Measurements from ENCODE around the gene TECPR2. TPM values are rescaled to one million over a fixed set of nuclear protein-coding genes. Genes with fewer than 3 reads are reported as not detected.

The TECPR2 gene
- total and polyA plus RNA-seq, 2 of the 13 experiments (the other 11 are each of a cell fraction or from before 2014, with no cell fraction given): 3.5 to 5.7 TPM

DNA sequence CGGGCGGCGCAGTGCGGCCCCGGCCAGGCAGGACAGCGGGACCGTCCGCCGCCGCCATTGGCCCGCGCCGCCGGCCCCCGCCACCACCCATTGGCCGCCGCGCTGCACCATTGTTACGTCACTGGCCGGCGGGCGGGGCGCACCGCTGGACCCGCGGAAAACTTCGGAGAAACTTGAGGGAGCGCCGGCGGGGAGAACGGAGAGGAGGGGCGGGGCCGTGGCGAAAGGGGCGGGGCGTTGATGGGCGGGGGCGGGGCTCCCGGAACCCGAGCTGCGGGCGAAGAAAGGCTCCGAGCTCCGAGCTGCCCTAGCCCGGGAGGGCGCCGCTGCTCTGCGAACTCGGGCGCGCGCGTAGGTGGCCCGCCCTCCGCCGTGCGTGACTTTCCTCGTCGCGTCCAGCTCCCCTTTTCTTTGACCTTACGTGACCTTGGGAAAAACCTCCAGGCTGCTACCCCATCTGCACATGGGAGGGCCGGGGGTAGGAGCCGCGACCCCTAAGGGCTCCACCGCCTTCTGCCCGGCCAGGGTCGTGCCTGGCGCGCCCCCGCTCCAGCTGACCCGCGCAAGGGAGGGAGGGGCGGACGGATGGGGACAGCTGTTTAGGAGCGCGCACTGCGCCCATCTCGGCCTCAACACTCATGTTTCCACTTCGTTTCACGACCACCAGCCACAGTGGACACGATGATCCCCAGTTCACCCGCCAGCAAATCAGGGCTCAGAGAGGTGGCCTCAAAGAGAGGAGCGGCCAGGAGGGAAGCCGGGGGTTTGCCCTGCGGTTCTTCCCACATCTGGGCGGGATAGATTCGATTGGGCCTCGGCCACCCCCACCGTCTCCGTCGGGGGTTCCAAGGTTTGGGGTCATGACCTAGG, 147.2 kb downstream of the TECPR2 start, which contains the start of gene ANKRD9 (continued):
- TF ChIP-seq FOXO1 (CRISPR knock-in tag; IDR thresholded peaks at IDR 0.05) (no peak), KDM4B (CRISPR knock-in tag; IDR thresholded peaks at IDR 0.05) (no peak), MBD4 (IDR thresholded peaks at IDR 0.05; ENCODE audit: borderline replicate concordance, low read length) (no peak), MED8 (CRISPR knock-in tag; IDR thresholded peaks at IDR 0.05; ENCODE audit: insufficient replicate concordance) (no peak), ZNF350 (CRISPR knock-in tag; IDR thresholded peaks at IDR 0.05; ENCODE audit: borderline replicate concordance, low read depth) (no peak; the same call in 1 of the 2 replicates), NCOA1 (CRISPR knock-in tag; IDR thresholded peaks at IDR 0.05) (no peak), NAIF1 (CRISPR knock-in tag; IDR thresholded peaks at IDR 0.05; ENCODE audit: borderline replicate concordance) (no peak), ERF (CRISPR knock-in tag; IDR thresholded peaks at IDR 0.05) (0 out of 2 replicates have a peak, but pooled peaks have one; percentile 55)
- TF ChIP-seq, protein P1, sequence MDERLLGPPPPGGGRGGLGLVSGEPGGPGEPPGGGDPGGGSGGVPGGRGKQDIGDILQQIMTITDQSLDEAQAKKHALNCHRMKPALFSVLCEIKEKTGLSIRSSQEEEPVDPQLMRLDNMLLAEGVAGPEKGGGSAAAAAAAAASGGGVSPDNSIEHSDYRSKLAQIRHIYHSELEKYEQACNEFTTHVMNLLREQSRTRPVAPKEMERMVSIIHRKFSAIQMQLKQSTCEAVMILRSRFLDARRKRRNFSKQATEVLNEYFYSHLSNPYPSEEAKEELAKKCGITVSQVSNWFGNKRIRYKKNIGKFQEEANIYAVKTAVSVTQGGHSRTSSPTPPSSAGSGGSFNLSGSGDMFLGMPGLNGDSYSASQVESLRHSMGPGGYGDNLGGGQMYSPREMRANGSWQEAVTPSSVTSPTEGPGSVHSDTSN (CRISPR knock-in tag; IDR thresholded peaks at IDR 0.05): no peak
- TF ChIP-seq, protein P2, sequence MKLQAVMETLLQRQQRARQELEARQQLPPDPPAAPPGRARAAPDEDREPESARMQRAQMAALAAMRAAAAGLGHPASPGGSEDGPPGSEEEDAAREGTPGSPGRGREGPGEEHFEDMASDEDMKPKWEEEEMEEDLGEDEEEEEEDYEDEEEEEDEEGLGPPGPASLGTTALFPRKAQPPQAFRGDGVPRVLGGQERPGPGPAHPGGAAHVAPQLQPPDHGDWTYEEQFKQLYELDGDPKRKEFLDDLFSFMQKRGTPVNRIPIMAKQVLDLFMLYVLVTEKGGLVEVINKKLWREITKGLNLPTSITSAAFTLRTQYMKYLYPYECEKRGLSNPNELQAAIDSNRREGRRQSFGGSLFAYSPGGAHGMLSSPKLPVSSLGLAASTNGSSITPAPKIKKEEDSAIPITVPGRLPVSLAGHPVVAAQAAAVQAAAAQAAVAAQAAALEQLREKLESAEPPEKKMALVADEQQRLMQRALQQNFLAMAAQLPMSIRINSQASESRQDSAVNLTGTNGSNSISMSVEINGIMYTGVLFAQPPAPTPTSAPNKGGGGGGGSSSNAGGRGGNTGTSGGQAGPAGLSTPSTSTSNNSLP (IDR thresholded peaks at IDR 0.05; ENCODE audit: low read depth, low read length): no peak
- TF ChIP-seq, protein P3, sequence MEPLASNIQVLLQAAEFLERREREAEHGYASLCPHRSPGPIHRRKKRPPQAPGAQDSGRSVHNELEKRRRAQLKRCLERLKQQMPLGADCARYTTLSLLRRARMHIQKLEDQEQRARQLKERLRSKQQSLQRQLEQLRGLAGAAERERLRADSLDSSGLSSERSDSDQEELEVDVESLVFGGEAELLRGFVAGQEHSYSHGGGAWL (CRISPR knock-in tag; IDR thresholded peaks at IDR 0.05): peak; percentile 79; the same call in 1 of the 2 replicates
- TF ChIP-seq, protein P4, sequence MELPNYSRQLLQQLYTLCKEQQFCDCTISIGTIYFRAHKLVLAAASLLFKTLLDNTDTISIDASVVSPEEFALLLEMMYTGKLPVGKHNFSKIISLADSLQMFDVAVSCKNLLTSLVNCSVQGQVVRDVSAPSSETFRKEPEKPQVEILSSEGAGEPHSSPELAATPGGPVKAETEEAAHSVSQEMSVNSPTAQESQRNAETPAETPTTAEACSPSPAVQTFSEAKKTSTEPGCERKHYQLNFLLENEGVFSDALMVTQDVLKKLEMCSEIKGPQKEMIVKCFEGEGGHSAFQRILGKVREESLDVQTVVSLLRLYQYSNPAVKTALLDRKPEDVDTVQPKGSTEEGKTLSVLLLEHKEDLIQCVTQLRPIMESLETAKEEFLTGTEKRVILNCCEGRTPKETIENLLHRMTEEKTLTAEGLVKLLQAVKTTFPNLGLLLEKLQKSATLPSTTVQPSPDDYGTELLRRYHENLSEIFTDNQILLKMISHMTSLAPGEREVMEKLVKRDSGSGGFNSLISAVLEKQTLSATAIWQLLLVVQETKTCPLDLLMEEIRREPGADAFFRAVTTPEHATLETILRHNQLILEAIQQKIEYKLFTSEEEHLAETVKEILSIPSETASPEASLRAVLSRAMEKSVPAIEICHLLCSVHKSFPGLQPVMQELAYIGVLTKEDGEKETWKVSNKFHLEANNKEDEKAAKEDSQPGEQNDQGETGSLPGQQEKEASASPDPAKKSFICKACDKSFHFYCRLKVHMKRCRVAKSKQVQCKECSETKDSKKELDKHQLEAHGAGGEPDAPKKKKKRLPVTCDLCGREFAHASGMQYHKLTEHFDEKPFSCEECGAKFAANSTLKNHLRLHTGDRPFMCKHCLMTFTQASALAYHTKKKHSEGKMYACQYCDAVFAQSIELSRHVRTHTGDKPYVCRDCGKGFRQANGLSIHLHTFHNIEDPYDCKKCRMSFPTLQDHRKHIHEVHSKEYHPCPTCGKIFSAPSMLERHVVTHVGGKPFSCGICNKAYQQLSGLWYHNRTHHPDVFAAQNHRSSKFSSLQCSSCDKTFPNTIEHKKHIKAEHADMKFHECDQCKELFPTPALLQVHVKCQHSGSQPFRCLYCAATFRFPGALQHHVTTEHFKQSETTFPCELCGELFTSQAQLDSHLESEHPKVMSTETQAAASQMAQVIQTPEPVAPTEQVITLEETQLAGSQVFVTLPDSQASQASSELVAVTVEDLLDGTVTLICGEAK (IDR thresholded peaks at IDR 0.05): no peak
- TF ChIP-seq, protein P4 (CRISPR knock-in tag; IDR thresholded peaks at IDR 0.05): no peak
